HG03064 (cell line): Measurements from ENCODE around the gene MSMO1.

Experiments
- ATAC-seq: cut with Tn5 transposase; IDR thresholded peaks from one replicate; pipeline ENCODE4 v1.9.1; 2021; ENCODE audit warnings: low read depth; ENCODE audit not compliant: unreplicated experiment

Gene MSMO1

GRCh38 chr4:165386328-165386727 lies 58.9 kb downstream of the MSMO1 start:
- no peak for ATAC-seq

- ATAC-seq: no peak
Observed at GRCh38 chr4:165388756-165389155, 61.3 kb downstream of the MSMO1 start.
